ENCODE results near the gene AMH.

DNA sequence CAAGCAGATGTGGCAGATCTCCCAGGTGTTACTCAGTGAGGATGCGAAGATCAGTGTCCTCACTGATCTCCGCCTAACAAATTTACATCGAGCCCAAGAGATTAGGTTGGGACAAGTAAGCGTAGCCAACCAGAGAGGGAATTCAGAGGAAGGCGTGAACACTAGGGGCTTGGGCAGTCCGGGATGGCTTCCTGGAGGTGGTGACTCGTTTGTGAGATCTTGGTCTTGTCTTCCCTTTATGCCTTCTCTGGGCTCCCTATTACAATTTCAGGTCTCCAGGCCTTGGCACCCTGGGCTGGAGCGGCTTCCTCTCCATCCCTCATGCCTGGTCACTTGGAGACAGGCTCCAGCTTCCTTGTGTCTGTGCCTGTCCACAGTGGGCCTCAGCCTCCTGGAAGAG lies 6.3 kb upstream of the AMH start:
- TF ChIP-seq, protein P1, sequence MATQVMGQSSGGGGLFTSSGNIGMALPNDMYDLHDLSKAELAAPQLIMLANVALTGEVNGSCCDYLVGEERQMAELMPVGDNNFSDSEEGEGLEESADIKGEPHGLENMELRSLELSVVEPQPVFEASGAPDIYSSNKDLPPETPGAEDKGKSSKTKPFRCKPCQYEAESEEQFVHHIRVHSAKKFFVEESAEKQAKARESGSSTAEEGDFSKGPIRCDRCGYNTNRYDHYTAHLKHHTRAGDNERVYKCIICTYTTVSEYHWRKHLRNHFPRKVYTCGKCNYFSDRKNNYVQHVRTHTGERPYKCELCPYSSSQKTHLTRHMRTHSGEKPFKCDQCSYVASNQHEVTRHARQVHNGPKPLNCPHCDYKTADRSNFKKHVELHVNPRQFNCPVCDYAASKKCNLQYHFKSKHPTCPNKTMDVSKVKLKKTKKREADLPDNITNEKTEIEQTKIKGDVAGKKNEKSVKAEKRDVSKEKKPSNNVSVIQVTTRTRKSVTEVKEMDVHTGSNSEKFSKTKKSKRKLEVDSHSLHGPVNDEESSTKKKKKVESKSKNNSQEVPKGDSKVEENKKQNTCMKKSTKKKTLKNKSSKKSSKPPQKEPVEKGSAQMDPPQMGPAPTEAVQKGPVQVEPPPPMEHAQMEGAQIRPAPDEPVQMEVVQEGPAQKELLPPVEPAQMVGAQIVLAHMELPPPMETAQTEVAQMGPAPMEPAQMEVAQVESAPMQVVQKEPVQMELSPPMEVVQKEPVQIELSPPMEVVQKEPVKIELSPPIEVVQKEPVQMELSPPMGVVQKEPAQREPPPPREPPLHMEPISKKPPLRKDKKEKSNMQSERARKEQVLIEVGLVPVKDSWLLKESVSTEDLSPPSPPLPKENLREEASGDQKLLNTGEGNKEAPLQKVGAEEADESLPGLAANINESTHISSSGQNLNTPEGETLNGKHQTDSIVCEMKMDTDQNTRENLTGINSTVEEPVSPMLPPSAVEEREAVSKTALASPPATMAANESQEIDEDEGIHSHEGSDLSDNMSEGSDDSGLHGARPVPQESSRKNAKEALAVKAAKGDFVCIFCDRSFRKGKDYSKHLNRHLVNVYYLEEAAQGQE (IDR thresholded peaks at IDR 0.05; ENCODE audit: low read depth), result no peak
- TF ChIP-seq, protein P2, sequence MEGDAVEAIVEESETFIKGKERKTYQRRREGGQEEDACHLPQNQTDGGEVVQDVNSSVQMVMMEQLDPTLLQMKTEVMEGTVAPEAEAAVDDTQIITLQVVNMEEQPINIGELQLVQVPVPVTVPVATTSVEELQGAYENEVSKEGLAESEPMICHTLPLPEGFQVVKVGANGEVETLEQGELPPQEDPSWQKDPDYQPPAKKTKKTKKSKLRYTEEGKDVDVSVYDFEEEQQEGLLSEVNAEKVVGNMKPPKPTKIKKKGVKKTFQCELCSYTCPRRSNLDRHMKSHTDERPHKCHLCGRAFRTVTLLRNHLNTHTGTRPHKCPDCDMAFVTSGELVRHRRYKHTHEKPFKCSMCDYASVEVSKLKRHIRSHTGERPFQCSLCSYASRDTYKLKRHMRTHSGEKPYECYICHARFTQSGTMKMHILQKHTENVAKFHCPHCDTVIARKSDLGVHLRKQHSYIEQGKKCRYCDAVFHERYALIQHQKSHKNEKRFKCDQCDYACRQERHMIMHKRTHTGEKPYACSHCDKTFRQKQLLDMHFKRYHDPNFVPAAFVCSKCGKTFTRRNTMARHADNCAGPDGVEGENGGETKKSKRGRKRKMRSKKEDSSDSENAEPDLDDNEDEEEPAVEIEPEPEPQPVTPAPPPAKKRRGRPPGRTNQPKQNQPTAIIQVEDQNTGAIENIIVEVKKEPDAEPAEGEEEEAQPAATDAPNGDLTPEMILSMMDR (IDR thresholded peaks at IDR 0.05 in 2 of 3, conservative IDR thresholded peaks at IDR 0.05 in 1 of 3; ENCODE audit: borderline replicate concordance in 1 of 3, insufficient read depth in 1 of 3, low read depth in 2 of 3, low read length in 2 of 3), result no peak
- TF ChIP-seq CEBPB (IDR thresholded peaks at IDR 0.05; ENCODE audit: low read depth), result no peak
- no peak for TF ChIP-seq SIN3A (IDR thresholded peaks at IDR 0.05; ENCODE audit: low read depth)
- TF ChIP-seq ELF1 (IDR thresholded peaks at IDR 0.05; ENCODE audit: borderline replicate concordance, low read depth), result no peak
- TF ChIP-seq JUND (IDR thresholded peaks at IDR 0.05), result no peak
- no peak for TF ChIP-seq EZH2 (IDR thresholded peaks at IDR 0.05)
- TF ChIP-seq SP1 (IDR thresholded peaks at IDR 0.05; ENCODE audit: low read depth), result no peak
- no peak for TF ChIP-seq POLR2A (IDR thresholded peaks at IDR 0.05; ENCODE audit: borderline replicate concordance, extremely low read depth, insufficient read depth, insufficient read length)
- no peak for TF ChIP-seq YY1 (IDR thresholded peaks at IDR 0.05; ENCODE audit: extremely low read depth, insufficient replicate concordance, low read depth, low read length)
- TF ChIP-seq POLR2AphosphoS5 (IDR thresholded peaks at IDR 0.05; ENCODE audit: low read depth, low read length), result no peak
- TF ChIP-seq ZNF274 (IDR thresholded peaks at IDR 0.05; ENCODE audit: low read depth, low read length), result no peak
- no peak for TF ChIP-seq EZH2phosphoT487 (IDR thresholded peaks at IDR 0.05; ENCODE audit: borderline replicate concordance)

Data from HCT116 (cell line).